CD4-positive, alpha-beta T cell treated with Interleukin-17A for 1 hour (primary cell): ENCODE data around the gene LTBP3.
A peak's percentile ranks its signal among the peaks of the same experiment; 100 is the strongest.

ENCODE experiments used
- DNase-seq: peaks from one replicate; pipeline ENCODE4 v3.0.0-alpha.2; 2020

The LTBP3 gene

DNA sequence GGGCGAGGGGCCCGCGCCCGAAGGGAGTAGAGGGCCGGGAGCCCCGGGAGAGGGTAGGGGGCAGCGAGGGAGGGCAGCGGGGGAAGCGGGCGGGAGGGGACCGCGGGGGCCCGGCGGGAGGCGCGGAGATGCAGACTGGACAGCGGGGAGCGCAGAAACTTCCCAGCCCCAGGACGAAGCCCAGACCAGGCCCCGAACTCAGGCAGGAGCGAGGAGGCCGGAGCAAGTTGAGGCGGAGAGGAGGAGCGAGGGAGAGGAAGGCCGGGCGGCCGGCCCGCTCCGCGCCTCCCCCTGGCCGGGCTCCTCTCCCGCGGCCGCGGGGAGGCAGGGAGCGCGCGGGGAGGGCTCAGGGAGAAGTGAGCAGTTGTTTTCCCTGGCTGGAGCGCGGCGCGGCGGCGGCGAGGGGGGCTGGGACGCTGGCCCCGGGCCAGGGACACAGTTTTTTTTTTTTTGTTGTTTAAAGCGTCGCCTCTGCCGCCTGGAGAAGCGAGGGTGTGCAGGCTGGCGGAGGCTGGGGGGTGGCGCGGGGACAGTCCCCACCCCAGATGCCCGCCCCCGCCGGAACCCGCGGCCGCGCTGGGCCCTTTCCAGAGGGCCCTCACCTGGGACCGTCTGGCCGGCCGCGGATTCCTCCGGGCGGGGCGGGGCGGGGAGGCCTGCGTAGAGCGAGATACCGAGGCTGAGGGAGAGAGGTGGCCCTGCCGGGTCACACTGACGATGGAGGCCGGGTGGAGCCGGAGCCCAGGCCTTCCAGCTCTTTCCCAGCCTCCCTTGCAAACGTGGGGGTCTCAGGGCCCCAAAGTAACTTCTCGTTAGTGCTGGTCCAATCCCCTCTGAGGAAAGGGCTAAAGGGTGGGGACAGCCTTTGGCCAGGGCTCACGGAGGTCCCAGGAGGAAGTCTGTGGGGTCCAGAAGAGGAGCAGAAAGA, at the start of gene LTBP3:
LTBP3 (minus strand) TSS at position 358 of the 928 bp plus-strand sequence. CDS start 400 bp downstream, outside the sequence.
- DNase-seq, result peak; percentile 60

DNA sequence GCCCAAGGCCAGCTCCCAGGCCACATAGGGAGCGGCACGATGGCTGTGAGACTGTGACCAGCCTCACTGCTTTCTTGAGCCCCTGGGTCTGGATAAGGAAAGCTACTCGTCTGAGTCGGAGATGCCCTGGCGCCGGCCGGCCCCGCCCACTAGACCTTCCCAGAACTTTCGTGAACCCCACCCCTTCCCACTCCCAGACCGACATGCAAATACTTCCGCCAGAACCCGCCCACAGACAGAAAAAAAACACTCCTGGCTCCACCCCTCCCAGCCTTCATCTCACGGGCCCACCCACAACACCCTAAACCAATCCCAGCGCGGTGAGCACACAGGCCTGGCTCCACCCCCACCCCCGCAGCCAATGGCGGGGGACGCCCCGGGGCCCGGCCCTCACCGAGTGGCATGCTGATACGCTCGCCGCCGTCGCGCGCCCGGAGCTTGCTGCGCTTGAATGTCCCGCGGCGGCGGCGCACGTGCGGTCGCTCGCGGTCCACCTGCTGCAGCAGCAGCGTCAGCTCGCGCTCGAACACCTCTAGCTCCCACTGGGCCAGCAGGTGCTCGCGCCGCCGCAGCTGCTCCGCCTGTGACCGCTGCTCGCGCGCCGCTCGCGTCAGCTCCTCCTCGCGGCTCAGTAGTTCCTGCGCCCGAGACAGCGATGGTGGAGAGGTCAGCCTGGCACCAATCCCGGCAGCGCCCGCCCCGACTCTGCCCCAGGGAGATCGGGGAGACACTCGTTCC, 48.9 kb upstream of the LTBP3 start:
- no peak for DNase-seq

DNA sequence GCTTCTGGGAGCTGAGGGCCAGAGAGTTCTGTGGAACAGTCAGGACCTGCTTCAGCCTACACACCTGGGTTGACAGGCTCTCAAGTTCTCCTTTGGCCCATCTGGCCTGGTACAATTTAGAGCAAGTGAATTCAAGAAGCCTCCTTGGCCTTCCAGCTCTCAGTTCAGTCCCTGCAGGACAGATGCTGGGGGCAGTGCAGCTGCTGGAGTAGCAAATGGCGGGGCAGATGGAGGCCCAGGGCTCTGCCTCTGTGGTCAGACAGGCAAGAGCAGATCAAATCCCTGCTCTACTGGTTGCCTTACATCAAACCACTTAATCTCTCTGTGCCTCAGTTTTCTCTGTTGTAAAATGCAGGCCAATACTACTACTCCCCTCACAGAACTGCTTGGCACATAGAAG, 46.1 kb upstream of the LTBP3 start:
- no peak for DNase-seq

DNA sequence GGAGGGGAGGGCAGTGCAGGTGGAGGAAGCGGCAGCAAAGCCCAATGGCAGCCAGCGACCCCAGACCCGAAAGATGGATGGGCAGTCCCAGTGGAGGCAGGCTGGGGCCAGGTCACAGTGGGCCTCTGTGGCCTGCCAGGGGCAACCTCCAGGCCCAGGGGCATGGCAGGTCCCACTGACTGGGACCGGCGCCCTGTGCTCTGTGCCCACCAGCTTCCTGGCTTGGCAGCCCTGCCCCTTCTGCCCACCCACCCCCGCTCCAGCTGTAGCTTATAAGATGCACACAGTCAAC, 41.7 kb upstream of the LTBP3 start:
- no peak for DNase-seq

DNA sequence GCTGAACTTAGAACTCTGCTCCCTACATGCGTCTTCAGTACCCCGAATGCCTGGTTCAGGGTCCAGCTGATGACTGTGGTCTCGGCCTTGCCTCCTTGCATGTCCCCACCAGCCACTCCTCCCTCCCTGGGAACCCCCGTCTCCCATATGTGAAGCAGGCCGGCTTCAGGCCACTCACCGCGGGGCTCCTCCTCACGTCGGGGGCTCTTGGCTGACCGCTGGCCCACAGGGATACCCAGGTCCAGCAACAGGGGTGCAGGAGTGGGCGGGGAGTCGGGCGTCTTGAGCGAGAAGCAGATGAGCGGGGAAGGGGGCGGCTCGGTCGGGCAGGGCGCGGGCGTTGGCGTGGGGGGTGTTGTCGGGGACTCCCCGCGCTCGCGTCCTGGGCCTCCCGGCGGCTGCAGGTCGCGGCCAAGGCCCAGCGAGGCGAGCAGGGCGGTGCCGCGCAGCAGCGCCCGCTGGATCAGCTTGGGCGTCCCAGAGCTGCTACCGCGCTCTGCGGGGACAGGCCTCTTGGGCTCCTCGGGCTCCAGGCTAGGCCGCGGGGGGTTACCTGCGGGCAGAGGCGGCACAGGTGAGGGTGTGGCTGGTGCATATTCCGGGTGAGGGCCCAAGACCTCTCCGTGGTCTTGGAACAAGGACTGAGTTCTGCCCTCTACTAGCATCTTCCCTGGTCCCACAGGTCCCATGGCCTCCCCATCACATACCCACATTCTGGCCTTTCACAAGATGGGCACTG, 41.2 kb upstream of the LTBP3 start:
- no peak for DNase-seq

DNA sequence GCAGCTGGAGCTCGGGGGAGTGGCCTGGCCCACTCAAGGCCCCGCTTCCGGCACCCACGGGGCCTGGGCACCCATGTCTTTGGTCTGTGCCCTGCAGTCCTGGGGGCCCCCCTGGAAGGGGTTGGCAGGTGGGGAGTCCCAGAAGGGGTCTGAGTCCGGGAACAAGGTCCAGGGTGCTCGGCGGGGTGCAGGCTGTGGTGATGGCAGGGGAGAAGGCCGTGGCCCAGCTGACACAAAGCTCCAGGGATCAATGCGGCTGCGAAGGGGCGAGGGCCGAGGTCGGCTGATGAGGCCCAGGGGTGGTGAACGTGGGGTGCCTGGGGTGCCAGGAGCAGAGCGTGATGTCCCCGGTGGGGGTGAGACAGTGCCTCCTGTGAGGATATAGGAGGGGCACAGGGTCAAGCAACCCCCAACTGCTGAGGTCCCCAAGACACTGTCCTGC, 40.1 kb upstream of the LTBP3 start:
- DNase-seq, result no peak

DNA sequence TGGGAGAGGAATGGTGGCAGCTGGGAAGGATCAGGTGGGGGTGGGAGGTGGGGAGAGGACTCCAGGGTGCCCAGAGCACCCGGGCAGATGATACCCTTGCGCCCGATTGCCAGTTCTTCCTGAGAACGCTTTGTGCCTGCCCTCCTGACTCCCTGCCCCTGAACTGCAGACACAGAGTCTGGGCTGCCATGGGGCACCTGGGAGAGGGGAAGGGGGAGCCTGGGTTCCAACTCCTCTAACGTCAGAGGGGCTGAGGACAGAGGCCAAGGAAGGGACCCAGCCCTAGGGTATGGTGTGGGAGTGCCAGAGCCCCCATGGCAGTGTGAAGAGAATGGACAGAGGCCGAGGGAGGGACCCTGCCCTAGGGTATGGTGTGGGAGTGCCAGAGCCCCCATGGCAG, 38.4 kb upstream of the LTBP3 start:
- DNase-seq, result no peak

DNA sequence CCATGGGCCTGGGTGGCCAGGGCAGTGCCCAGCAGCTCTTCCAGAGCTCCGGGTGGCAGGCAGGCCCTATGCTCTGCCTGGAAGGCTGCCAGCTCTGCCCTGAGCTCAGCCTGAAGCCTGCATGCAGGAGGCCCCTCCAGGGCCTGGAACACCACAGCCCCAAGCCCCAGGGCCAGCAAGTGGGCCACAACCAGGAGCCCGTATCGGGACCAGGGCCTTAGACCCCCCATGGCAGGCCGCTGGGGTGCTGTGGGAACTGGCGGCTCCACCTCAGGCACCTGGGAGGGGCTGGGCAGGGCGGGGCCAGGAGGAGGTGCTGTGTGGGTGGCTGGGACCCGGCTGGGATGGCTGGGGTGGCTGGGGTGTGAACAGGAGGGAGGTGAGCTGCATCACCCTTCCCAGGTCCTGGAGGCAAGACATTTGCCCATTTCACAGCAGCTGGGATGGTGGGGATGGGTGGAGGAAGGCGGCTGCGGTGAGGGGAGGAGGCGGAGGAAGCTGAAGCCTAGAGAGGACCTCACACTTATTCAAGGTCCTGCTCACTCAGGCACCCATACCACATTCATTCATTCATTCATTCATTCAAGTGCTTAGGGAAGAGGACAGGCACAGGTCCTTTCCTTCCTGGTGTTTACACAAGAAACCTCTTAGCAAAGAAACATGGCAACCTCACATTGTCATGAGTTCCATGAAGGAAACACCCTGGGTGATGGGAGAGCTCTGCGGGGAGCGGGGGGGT, 37.6 kb upstream of the LTBP3 start, which contains the start of gene KCNK7:
KCNK7 (minus strand) TSS at position 258 of the 739 bp plus-strand sequence; CDS start at position 230, 28 bp downstream.
- DNase-seq, result no peak

DNA sequence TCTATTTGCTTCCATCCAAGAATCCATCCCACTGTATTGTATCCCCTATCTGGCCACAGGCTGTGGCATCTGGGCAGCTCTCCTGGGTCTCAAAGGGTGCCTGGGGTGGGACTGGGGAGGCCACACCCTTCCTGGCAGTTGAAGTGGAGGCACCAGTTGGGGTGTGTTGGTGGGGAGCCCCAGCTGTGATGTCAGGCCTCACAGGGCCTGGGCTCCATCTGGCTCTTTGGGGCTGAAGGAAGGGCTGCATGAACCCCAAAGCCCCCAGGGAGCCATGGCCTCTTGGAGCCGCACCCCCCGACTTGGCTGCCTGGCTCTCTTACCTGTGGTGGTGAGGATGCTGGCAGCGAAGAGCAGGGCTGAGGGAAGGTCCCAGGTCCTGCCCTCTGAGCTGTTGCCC, 37.0 kb upstream of the LTBP3 start:
- DNase-seq, result no peak

DNA sequence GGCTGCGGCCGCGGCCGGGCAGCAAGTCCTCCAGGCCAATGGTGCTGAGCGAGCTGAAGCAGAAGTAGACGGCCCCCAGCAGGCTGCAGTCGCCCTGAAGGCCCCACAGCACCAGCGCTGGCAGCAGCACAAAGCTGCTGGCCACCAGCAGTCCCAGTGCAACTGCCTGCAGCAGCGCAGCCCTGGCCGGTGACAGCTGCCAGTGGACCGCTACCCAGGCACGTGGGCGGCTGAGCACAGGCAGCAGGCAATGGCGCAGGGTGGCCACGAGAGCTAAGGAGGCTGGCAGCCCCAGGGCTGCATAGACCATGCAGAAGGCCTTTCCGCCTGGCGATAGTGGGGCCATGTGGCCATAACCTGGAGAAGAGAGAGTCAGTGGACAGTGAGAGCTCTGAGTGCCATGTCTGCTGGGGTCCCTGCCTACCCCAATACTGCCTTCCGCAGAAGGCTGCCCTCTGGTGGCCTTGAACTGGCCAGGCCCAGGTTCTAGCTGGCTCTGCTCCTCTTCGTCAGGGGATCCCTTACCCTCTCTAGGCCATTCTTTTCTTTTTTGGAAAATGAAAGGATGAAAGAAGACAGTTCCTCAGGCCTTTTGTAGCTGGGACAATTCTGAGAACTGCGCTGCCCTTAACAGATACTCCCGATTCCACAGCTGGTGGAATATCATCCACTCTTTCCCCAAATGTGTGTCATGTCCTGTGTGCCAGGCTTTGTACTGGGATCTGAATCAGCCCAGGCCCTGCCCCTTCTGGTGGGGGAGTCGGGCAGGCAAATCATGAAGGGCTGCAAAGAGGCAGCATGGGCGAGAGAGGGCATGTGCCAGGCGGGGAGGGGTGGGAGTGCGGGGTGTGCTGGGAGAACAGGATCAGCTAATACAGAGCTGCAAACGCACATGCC, 35.6 kb upstream of the LTBP3 start:
- DNase-seq, result peak; percentile 60

DNA sequence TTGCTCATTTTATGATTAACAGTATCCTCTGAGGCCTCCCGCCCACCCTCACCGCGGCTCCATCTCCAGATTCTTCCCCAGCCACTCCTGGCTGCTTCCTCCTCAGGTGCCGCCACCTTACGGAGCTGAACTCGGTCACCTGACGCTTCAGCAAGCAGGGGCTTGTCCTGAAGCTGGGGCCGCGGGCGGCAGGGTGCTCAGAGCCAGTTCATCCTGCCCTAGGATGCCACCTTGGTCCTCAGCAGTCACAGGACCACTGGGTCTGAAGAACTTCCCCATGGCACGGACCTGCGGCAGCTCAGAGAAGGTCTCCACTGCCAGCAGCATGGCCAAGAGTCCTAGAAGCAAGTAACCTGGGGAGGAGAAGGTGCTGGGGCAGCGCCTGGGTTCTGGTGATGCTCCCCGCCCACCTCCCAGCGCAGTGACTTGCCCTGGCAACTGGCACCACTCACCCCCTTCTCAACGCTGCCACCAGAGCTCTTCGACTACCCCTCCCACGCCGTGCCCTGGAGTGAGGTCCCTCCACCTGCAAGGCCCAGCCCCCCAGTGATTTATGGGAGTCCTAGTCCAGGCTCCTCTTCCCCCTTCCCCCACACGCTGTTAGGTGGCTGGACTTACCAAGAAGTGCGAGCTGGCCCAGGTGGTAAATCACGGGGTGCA, 34.8 kb upstream of the LTBP3 start:
- DNase-seq, result no peak

DNA sequence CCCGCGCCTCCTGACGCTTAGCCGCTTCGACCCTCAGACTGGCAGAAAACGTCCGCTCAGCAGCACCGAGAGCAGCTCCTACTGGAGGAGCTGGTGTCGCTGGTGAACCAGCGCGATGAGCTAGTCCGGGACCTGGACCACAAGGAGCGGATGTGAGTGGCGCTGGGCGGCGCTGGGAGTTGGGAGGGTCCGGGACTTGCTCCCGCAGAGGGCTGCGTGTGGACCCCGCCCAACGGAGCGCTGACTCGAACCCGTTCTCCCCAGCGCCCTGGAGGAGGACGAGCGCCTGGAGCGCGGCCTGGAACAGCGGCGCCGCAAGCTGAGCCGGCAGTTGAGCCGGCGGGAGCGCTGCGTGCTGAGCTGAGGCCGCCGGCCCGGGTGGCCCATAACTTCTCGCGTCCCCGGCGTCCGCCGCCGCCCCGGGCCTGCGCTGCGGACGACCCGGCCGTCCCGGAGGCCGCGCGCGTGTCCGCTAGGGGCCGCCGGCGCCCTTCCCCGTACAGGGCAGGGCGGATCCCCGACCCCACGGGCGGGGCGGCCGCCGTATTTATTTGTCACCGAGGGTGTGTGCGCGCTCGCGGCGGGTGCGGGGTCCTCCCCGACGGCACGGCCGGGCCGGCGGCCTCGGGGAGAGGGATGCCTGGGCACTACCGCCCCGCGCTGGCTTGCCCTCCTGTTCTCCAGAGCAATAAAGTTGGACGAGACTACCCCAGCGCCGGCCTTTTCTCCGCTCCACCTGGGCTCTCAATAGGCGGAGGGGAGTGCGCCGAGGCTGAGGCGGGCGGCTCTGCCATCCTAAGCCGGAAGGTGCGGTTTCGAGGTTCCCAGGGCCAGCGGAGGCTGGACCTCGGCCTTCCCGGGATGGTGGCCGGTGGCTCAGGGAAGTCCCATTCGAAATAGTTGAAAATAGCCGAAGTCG, 34.0 kb upstream of the LTBP3 start:
- no peak for DNase-seq

DNA sequence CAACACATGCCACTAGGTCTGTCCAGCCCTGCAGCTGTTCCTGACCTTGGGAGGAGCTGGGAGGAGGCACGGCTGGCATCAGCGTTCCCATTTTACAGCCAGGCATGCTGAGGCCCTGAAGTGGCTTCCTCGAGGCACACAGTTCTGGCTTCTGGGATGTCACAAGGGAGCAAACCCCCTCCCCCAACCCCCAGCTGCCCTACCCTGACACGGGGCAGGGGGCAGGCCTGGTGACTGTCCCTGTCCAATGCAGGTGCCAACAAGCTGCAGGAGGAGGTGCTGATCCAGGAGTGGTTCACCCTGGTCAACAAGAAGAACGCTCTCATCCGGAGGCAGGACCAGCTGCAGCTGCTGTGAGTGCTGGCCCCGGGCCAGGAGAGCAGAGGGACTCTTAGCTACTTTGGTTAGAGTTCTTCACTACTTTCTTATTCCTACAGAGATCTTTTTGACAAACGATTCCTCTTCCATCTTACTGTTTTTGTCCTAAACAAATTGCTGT, 32.1 kb upstream of the LTBP3 start:
- no peak for DNase-seq

DNA sequence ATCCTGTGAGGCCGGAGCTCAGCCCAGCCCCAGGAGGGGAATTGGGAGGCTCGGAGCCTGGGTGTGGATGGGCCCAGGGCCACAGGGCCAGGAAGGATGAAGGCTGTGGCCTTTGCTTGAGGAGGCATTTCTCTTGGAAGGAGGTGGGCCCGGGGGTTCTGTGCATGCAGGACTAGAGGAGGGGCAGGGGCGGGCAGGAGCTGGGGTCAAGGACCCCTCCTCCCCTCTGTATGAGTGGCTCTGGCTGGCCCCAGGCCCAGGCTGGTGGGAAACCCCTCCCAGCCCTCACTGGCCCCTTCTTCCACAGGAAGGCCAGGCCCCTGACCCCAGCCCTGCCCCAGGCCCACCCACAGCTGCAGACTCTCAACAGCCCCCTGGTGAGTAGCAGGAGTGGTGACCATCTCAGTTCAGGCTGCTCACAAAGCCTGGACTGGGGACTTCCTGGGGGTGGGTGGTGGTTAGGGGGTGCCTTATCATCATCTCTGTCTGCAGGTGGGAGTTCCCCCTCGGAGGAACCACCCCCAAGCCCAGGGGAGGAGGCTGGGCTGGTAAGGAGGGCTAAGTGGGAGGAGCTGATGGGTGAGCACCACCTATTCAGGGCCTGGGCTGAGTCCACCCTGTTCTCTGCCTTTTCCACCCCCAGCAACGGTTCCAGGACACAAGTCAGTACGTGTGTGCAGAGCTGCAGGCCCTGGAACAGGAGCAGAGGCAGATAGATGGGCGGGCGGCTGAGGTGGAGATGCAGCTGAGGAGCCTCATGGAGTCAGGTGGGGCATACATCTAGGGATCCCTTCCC, 31.5 kb upstream of the LTBP3 start:
- DNase-seq, result peak; percentile 55

DNA sequence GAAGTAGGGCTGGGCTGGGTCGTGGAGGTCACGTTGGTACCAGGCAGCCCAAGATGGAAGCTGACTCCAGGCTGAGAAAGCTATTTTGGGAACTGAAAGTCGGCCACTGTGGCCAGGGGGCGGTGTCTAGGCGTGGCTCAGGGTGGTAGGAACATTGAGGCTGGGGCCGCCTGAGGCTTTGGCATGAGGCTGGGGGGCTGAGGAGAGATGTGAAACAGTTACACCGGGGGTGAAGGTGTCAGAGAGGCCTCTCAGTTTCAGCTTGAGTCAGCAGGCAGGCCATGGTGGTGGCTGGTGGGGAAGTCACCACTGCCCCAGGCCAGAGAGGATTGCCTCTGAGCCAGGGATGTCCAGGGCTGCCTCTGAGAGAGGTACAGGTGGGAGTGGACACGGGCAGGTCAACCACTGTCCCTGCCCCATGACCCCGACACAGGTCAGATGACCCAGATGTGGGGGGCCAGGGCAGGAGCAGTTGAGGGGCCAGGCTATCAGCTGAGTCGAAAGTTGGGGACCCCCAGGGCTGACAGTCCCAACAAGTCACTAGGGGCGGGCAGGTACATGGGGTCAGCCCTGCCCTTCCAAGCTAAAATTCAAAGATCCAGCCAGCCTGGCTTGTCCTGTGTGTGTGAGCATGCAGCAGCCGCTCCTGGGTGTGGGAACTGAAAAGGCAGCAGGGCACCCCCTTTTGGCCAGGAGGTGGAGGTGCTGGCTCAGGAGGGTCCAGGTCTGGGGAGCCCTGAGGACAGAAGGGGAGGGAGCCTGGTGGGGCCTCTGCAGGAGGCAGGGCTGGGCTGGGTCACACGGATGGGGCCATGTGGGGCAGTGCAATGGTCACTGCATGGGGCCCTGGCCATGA, 30.3 kb upstream of the LTBP3 start:
- peak; percentile 85 for DNase-seq

DNA sequence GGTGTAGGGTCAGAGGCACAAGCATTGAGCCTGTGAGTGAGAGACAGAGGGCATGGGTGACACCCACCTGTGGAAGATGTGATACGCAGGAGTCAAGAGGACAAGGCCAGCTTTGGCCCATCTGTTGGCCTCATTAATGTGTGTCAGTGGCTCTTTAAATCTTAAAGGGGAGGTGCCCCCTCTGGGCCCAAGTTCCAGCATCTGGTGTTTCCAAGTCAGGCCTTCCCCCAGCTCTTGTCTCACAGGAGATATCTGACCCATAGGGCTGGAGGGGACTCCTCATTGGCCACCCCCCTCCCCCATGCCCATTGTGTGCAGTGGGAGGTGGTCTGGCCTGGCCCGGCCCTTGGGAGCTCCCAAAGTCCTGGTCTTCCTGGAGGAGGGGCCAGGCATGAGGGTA, 28.5 kb upstream of the LTBP3 start:
- no peak for DNase-seq

DNA sequence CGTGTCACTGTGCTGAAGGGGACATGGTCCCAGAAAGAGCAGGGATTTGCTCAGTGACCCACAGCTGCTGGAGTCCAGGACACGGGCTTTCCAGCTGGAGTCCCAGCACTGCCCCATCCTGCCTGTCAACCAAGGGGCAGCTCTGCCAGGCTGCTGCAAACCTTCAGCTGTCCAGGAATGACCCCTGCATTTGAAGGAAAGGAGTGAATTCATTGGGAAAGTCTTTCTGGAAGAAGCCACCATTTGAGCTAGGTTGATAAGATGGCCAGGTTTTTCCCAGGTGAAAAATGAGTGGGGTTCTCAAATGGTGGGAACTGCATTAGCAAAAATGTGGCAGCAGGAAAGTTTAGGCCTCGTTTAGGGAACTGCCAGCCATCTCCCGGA, 28.1 kb upstream of the LTBP3 start:
- DNase-seq, result no peak
